Subcutaneous adipose tissue (tissue), 4 donors: ENCODE results near the gene L3MBTL1. TPM values are rescaled to one million over a fixed set of nuclear protein-coding genes. Genes with fewer than 3 reads are reported as not detected.

Source experiments
- small RNA-seq: library from RNA; depleted of rRNA; stranded (forward); fragments of <200 nt; gene quantifications from one replicate; pipeline ENCODE3, GENCODE V24; 2016
- total RNA-seq, 4 donors: library from RNA; depleted of rRNA; stranded (reverse); fragments of >200 nt; gene quantifications; one replicate each; pipeline ENCODE4 v1.1.0, GENCODE V29; 2016
- TF ChIP-seq, protein P1 (sequence below): fragments of 450-650 bp; IDR thresholded peaks from one replicate; pipeline ENCODE4 v1.5.1; 2016; ENCODE audit warnings: low read depth, mild to moderate bottlenecking, control low read depth, antibody characterized with exemption, moderate library complexity

The L3MBTL1 gene
- total RNA-seq, 4 donors from 2014 or later = 5.7 to 11.7 (median 9.3) TPM

- TF ChIP-seq, protein P1, sequence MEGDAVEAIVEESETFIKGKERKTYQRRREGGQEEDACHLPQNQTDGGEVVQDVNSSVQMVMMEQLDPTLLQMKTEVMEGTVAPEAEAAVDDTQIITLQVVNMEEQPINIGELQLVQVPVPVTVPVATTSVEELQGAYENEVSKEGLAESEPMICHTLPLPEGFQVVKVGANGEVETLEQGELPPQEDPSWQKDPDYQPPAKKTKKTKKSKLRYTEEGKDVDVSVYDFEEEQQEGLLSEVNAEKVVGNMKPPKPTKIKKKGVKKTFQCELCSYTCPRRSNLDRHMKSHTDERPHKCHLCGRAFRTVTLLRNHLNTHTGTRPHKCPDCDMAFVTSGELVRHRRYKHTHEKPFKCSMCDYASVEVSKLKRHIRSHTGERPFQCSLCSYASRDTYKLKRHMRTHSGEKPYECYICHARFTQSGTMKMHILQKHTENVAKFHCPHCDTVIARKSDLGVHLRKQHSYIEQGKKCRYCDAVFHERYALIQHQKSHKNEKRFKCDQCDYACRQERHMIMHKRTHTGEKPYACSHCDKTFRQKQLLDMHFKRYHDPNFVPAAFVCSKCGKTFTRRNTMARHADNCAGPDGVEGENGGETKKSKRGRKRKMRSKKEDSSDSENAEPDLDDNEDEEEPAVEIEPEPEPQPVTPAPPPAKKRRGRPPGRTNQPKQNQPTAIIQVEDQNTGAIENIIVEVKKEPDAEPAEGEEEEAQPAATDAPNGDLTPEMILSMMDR = no peak
These were observed 77.1 kb downstream of the L3MBTL1 start for GRCh38 chr20:43584448-43585136.

- TF ChIP-seq, protein P1 = no peak
These were observed 79.1 kb downstream of the L3MBTL1 start for GRCh38 chr20:43586641-43587040.

DNA sequence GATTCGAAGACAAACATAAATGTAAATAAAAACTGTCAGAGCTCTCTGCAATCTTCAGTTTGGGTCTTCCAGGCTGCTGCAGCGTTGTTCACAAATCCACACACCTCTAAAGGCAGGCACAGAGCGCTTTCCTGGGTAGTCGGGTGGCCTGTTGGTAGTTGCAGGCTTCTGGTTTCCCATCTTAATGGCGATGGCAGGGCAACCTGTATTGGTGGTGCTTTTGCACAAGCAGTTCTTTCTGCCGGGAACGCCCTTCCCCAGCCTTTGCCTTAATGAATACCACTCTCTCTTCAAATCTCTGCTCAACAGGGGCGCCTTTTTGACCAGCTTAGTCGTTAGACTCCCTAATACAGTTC lies 82.5 kb downstream of the L3MBTL1 start:
- TF ChIP-seq, protein P1 = no peak

- TF ChIP-seq, protein P1 = no peak
These were observed 83.2 kb downstream of the L3MBTL1 start, which contains the start of gene IFT52 for GRCh38 chr20:43590392-43591303. Gene IFT52, plus strand, starts transcription at chr20:43590937. Its CDS starts 3,762 bp downstream, at chr20:43594699.

Small RNA genes within 50 kb of the gene (small RNA-seq; reads per million reads assigned to genes)
- not detected for gene RNU6-1251P

Other genes starting within 250 kb of the L3MBTL1 start
- gene SRSF6, start 49.8 kb upstream of the L3MBTL1 start, total RNA-seq = 10 to 100 TPM; 43.7 to 91.0 (median 66.3) TPM
- 10 to 100 TPM in 3 of 4 donors, 1 to 10 TPM in 1; 5.5 to 22.4 (median 15.3) TPM for gene SGK2, start 51.3 kb downstream of the L3MBTL1 start, total RNA-seq
- 10 to 100 TPM; 20.4 to 24.9 (median 22.4) TPM for gene IFT52, start 83.2 kb downstream of the L3MBTL1 start, total RNA-seq
- gene MYBL2, start 159.4 kb downstream of the L3MBTL1 start, total RNA-seq = under 1 TPM in 3 of 4 donors, not detected in 1; 0.57 to 0.85 (median 0.66) TPM
- not detected for gene GTSF1L, start 219.3 kb downstream of the L3MBTL1 start, total RNA-seq